ENCODE measurements around the gene C11orf54.

GRCh38 chr11:93747122-93747521 lies 5.7 kb downstream of the C11orf54 start:
- TF ChIP-seq MAX (IDR thresholded peaks at IDR 0.05; ENCODE audit: insufficient read depth, insufficient read length) (no peak), POLR2A (IDR thresholded peaks at IDR 0.05; ENCODE audit: low read depth, low read length) (no peak), MYC (IDR thresholded peaks at IDR 0.05; ENCODE audit: low read depth, low read length) (no peak), JUN (IDR thresholded peaks at IDR 0.05; ENCODE audit: borderline replicate concordance, insufficient read depth, insufficient read length, low read depth) (no peak), FOS (IDR thresholded peaks at IDR 0.05; ENCODE audit: borderline replicate concordance, insufficient read depth, low read length) (no peak), EZH2 (IDR thresholded peaks at IDR 0.05; ENCODE audit: borderline replicate concordance, low read depth, low read length, severe bottlenecking) (no peak), POLR2AphosphoS5 (IDR thresholded peaks at IDR 0.05; ENCODE audit: insufficient read depth, low read depth, low read length) (no peak)
- TF ChIP-seq, protein P1, sequence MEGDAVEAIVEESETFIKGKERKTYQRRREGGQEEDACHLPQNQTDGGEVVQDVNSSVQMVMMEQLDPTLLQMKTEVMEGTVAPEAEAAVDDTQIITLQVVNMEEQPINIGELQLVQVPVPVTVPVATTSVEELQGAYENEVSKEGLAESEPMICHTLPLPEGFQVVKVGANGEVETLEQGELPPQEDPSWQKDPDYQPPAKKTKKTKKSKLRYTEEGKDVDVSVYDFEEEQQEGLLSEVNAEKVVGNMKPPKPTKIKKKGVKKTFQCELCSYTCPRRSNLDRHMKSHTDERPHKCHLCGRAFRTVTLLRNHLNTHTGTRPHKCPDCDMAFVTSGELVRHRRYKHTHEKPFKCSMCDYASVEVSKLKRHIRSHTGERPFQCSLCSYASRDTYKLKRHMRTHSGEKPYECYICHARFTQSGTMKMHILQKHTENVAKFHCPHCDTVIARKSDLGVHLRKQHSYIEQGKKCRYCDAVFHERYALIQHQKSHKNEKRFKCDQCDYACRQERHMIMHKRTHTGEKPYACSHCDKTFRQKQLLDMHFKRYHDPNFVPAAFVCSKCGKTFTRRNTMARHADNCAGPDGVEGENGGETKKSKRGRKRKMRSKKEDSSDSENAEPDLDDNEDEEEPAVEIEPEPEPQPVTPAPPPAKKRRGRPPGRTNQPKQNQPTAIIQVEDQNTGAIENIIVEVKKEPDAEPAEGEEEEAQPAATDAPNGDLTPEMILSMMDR (IDR thresholded peaks at IDR 0.05; ENCODE audit: extremely low read depth in 1 of 2, insufficient read depth in 1 of 2, low read depth in 1 of 2, low read length in 2 of 2): no peak
